Dermis blood vessel endothelial cell (primary cell): ENCODE measurements around the gene HSDL2. TPM values are rescaled to one million over a fixed set of nuclear protein-coding genes. Genes with fewer than 3 reads are reported as not detected.
"Not testable (repeated sequence)": the region's sequence is repeated elsewhere in the genome, so short reads cannot be mapped to it uniquely, and the experiment has no call there.

Experiments used
- DNase-seq: peaks from one replicate; pipeline ENCODE4 v3.0.0; 2010
- total RNA-seq: library from RNA; depleted of rRNA; stranded (reverse); fragments of >200 nt; gene quantifications from 2 replicates; pipeline ENCODE4 v1.2.3, GENCODE V29; 2014

Gene HSDL2
- total RNA-seq, 1 donor from 2014 or later = 23.5 TPM

GRCh38 chr9:112401175-112401815 lies 21.4 kb downstream of the HSDL2 start:
- no peak for DNase-seq

GRCh38 chr9:112403614-112404201 lies 23.8 kb downstream of the HSDL2 start:
- no peak for DNase-seq

- no peak for DNase-seq
Measured at GRCh38 chr9:112404508-112404932, 24.6 kb downstream of the HSDL2 start.

- no peak for DNase-seq
Measured at GRCh38 chr9:112408275-112408674, 28.4 kb downstream of the HSDL2 start.

- DNase-seq = no peak
Measured at GRCh38 chr9:112408819-112409218, 28.9 kb downstream of the HSDL2 start.

- no peak for DNase-seq
Measured at GRCh38 chr9:112409758-112410157, 29.9 kb downstream of the HSDL2 start.

GRCh38 chr9:112411626-112412027 lies 31.7 kb downstream of the HSDL2 start:
- DNase-seq = no peak

GRCh38 chr9:112413728-112414127 lies 33.8 kb downstream of the HSDL2 start:
- not testable (repeated sequence) for DNase-seq

GRCh38 chr9:112420208-112420607 lies 40.3 kb downstream of the HSDL2 start:
- DNase-seq = no peak

GRCh38 chr9:112421771-112422222 lies 41.9 kb downstream of the HSDL2 start:
- DNase-seq = no peak

GRCh38 chr9:112422417-112423148 lies 42.7 kb downstream of the HSDL2 start:
- DNase-seq = no peak

- DNase-seq = no peak
Measured at GRCh38 chr9:112430006-112430522, 50.2 kb downstream of the HSDL2 start.

GRCh38 chr9:112433499-112434392 lies 53.8 kb downstream of the HSDL2 start:
- no peak for DNase-seq

GRCh38 chr9:112434487-112434886 lies 54.6 kb downstream of the HSDL2 start:
- DNase-seq = no peak

GRCh38 chr9:112437406-112437805 lies 57.5 kb downstream of the HSDL2 start:
- no peak for DNase-seq

- DNase-seq = no peak
Measured at GRCh38 chr9:112439171-112439570, 59.3 kb downstream of the HSDL2 start.

GRCh38 chr9:112439825-112440224 lies 59.9 kb downstream of the HSDL2 start:
- no peak for DNase-seq

- DNase-seq = peak; percentile 58
Measured at GRCh38 chr9:112443200-112443599, 63.3 kb downstream of the HSDL2 start.

- DNase-seq = no peak
Measured at GRCh38 chr9:112443636-112444035, 63.7 kb downstream of the HSDL2 start.

GRCh38 chr9:112445196-112445595 lies 65.3 kb downstream of the HSDL2 start:
- DNase-seq = no peak

- no peak for DNase-seq
Measured at GRCh38 chr9:112446080-112446479, 66.2 kb downstream of the HSDL2 start.

- no peak for DNase-seq
Measured at GRCh38 chr9:112446526-112446925, 66.6 kb downstream of the HSDL2 start.
